ENCODE data around the gene RTN4R. TPM values are rescaled to one million over a fixed set of nuclear protein-coding genes. Genes with fewer than 3 reads are reported as not detected.

RTN4R gene
- total RNA-seq, 6 donors from 2014 or later: 2.6 to 13.0 (median 9.0) TPM

- Histone ChIP-seq H3K36me3 (no peaks in the 10 kb centered on the region), H3K9me3 (no peaks in the 10 kb centered on the region), H3K4me3 (no peak overlapping the region), H3K27me3 (no peaks in the 10 kb centered on the region), H3K4me1 (no peaks in the 10 kb centered on the region), H3K27ac (no peak overlapping the region)
- ATAC-seq (ENCODE audit: low FRiP score in 2 of 2) (no peak), DNase-seq (peak in 1 of 2 donors; percentile 61)
- TF ChIP-seq POLR2A (IDR thresholded peaks at IDR 0.05): no peak
- no peak for TF ChIP-seq POLR2AphosphoS5 (IDR thresholded peaks at IDR 0.05)
- WGBS, 2 donors: 60 to 62% methylated on average over 10 to 13 of the region's 13 CpGs
Measured at GRCh38 chr22:20292673-20293232, 24.6 kb upstream of the RTN4R start.

DNA sequence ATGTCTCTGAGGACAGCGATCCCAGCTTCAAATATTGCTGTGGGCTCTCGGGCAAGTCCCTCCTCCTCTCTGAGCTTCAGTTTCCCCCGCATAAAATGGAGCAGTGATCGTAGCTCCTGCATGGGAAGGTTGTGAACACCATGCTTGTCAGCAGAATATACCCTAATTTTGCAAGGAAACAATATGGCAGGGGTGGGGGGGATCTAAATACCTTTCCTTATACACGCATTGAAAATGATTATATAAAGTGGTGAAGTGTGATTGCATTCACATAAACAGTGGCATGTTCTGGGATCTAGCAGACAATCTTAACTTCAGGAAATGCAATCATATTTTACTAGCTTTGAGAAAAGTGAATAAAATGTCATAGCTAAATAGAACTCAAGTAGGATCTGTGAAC, 24.0 kb upstream of the RTN4R start:
- H3K4me1 ChIP-seq: no peaks in the 10 kb centered on the region
- no peak overlapping the region for H3K27ac ChIP-seq
- H3K36me3 ChIP-seq: no peaks in the 10 kb centered on the region
- no peaks in the 10 kb centered on the region for H3K9me3 ChIP-seq
- DNase-seq (no peak), ATAC-seq (ENCODE audit: low FRiP score in 2 of 2) (no peak)
- no peak overlapping the region for H3K4me3 ChIP-seq
- 69 to 85% methylated on average over 4 to 5 of the region's 5 CpGs for WGBS, 2 donors
- TF ChIP-seq EP300 (IDR thresholded peaks at IDR 0.05) (no peak), CTCF (IDR thresholded peaks at IDR 0.05) (no peak), POLR2A (IDR thresholded peaks at IDR 0.05) (no peak), POLR2AphosphoS5 (IDR thresholded peaks at IDR 0.05) (no peak)
- no peaks in the 10 kb centered on the region for H3K27me3 ChIP-seq

DNA sequence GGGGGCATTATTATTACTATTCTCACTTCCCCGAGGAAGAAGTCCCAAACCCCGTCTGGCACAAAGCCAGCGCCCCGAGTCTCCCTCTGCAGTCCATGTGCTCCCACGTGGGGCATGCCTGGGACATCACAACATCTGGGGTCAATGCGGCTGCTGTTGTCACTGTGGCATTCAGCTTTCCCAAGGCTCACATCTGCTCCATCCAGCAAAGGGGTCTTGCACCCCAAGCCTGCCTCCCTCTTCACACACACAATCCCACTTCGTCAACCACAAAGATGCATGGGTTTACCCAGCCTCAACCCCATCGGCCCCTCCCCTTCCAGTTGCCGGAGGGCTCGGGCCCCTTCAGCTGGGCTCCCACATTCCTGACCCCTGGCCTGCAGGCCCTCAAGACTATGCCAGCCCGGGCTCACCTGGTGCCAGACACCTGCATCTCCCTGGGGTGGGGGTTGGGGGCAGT, 23.5 kb upstream of the RTN4R start:
- Histone ChIP-seq H3K4me3 (no peak overlapping the region), H3K27ac (no peak overlapping the region), H3K9me3 (no peaks in the 10 kb centered on the region), H3K27me3 (no peaks in the 10 kb centered on the region), H3K4me1 (no peaks in the 10 kb centered on the region), H3K36me3 (no peaks in the 10 kb centered on the region)
- no peak for DNase-seq
- TF ChIP-seq POLR2AphosphoS5 (IDR thresholded peaks at IDR 0.05) (no peak), EP300 (IDR thresholded peaks at IDR 0.05) (no peak), POLR2A (IDR thresholded peaks at IDR 0.05) (no peak), CTCF (IDR thresholded peaks at IDR 0.05) (no peak)
- WGBS, 2 donors: 58 to 61% methylated on average over 10 to 11 of the region's 11 CpGs
- ATAC-seq (ENCODE audit: low FRiP score in 2 of 2): no peak

DNA sequence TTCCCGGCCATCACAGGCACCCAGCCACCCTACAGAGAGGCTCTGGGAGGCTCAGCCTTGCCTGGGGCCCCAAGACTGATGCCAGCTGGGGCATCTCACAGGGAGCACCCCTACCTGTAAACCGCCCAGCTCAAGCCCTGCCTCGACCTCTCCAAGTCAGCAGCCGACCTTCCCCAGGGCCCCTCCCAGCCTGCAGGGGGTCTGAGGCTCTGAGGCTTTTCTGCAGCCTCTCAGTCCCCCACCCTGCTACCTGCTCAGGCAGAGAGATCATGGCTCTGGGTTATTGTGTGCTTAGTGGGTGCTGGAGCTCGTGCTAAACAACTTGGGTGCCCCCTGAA, 23.1 kb upstream of the RTN4R start:
- no peak for DNase-seq
- TF ChIP-seq CTCF (IDR thresholded peaks at IDR 0.05) (no peak), POLR2A (IDR thresholded peaks at IDR 0.05) (no peak), POLR2AphosphoS5 (IDR thresholded peaks at IDR 0.05) (no peak), EP300 (IDR thresholded peaks at IDR 0.05) (no peak)
- H3K27ac ChIP-seq: no peak overlapping the region
- no peaks in the 10 kb centered on the region for H3K9me3 ChIP-seq
- 59 to 67% methylated on average over 4 to 5 of the region's 5 CpGs for WGBS, 2 donors
- no peaks in the 10 kb centered on the region for H3K36me3 ChIP-seq
- H3K27me3 ChIP-seq: no peaks in the 10 kb centered on the region
- no peak for ATAC-seq (ENCODE audit: low FRiP score in 2 of 2)
- H3K4me3 ChIP-seq: no peak overlapping the region
- H3K4me1 ChIP-seq: no peaks in the 10 kb centered on the region

- Histone ChIP-seq H3K9me3 (no peaks in the 10 kb centered on the region), H3K27ac (no peak overlapping the region), H3K4me3 (no peak overlapping the region), H3K4me1 (no peaks in the 10 kb centered on the region), H3K36me3 (no peaks in the 10 kb centered on the region), H3K27me3 (no peaks in the 10 kb centered on the region)
- DNase-seq: peak in 1 of 2 donors; percentile 60
- ATAC-seq (ENCODE audit: low FRiP score in 2 of 2): no peak
- no peak for TF ChIP-seq CTCF (IDR thresholded peaks at IDR 0.05)
- TF ChIP-seq POLR2AphosphoS5 (IDR thresholded peaks at IDR 0.05): no peak
- TF ChIP-seq POLR2A (IDR thresholded peaks at IDR 0.05): no peak
- TF ChIP-seq EP300 (IDR thresholded peaks at IDR 0.05): no peak
- 80 to 81% methylated on average over 4 to 13 of the region's 13 CpGs for WGBS, 2 donors
Measured at GRCh38 chr22:20290578-20291248, 22.6 kb upstream of the RTN4R start.

All from upper lobe of left lung (tissue), 6 donors.